GM19193 (cell line): ENCODE data around the gene KCTD16.

Experiments used
- POLR2A ChIP-seq: IDR thresholded peaks from 4 replicates; pipeline ENCODE4 v1.6.1; 2011; ENCODE audit not compliant: insufficient read depth, insufficient read length; ENCODE audit errors: extremely low read depth

The KCTD16 gene

GRCh38 chr5:144406442-144406841, 235.8 kb downstream of the KCTD16 start:
- TF ChIP-seq POLR2A, result no peak

GRCh38 chr5:144414202-144415029, 243.7 kb downstream of the KCTD16 start:
- TF ChIP-seq POLR2A, result no peak

DNA sequence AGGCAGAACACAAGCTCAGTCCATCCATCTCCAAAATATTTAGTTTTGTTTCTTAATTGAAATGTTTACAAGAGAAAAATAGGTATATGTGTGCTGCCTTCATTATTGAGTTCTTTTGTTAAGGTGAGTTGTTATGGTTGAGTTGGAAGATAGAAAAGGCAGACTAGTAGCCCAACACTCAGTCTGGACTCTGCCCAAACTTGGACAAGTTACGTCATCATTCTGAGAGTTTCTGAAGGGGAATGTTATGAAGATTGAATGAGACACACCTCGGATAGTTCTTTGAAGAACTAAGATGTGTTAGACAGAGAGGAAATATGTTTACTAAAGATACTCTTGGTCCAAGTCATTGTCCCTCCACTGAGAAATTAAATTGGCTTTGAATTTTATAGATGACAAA, 245.5 kb downstream of the KCTD16 start:
- no peak for TF ChIP-seq POLR2A

- TF ChIP-seq POLR2A, result no peak
Measured at GRCh38 chr5:144418719-144419118, 248.0 kb downstream of the KCTD16 start.

GRCh38 chr5:144421411-144421810, 250.7 kb downstream of the KCTD16 start:
- no peak for TF ChIP-seq POLR2A

DNA sequence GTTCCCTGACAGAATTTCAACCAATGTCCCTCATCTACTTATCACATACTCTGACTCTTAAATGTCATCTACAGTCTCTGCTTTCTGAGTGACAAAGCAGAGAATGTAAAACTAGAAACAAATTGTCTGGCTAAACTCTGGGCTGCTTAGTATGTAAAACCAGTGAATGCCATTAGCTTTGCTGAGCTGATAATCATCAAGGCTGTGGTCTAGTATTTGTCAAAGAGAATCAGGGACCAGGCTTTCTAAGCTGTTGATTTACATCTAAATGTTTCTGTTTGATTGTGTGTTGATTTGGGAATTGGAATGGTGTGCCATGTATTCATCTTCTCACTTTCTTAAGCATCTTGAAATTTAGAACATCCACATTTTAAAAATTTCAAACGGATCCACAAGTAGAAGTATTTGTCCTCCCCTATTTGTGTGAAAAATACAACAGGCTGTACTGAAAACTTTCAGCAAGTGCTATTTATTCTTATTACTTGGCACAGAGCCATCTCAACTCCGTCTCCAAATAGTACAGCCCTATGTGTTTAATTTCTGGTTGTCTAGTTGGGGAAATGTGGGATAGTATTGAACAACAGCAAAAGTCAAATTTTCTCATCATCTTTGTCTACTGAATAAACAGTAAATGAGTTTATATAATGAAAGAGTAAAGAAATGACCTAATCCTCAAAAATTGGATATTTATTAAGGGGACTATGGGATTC, 251.5 kb downstream of the KCTD16 start:
- TF ChIP-seq POLR2A, result no peak

GRCh38 chr5:144427866-144428265, 257.2 kb downstream of the KCTD16 start:
- no peak for TF ChIP-seq POLR2A

GRCh38 chr5:144428326-144428725, 257.7 kb downstream of the KCTD16 start:
- TF ChIP-seq POLR2A, result no peak

GRCh38 chr5:144429405-144429804, 258.7 kb downstream of the KCTD16 start:
- no peak for TF ChIP-seq POLR2A

DNA sequence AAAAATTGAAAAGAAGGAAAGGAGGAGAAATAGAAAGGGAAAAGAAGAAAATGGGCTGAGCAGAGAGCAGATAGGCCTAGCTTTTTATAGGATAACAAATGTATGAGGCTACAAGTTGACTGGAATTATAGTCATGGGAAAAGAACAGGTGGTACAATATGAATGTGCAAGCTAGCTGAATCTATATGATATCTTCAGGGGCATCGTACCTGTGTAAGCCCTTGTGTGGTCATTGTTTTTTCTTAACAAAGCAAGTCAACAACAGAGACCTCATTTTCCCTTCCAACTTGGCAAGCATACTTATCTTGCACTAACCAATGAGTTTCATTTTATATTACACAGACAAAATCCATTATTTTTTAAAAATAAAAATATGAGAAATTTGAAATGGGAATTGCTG, 259.2 kb downstream of the KCTD16 start:
- no peak for TF ChIP-seq POLR2A

- TF ChIP-seq POLR2A, result no peak
Measured at GRCh38 chr5:144433140-144433822, 262.6 kb downstream of the KCTD16 start.

DNA sequence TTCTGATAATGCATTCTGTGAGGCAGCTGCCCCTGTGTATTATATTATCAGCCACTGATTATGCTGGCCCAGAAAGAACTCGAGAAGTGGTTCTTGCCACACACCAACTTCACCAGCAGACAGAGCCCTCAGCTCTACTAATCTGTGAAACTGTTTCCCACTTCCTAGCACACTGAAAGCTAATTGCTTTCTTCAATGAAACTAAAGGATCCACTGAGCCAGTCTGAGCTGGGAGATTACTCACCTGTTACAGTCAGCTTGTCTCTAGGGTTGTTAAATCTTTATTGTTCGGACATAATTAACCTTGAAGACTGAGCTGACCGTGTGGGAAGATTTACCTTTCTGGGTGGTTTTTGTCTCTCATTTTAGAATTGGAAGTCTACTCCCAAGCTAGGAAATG, 263.2 kb downstream of the KCTD16 start:
- TF ChIP-seq POLR2A, result no peak

GRCh38 chr5:144436007-144436406, 265.3 kb downstream of the KCTD16 start:
- no peak for TF ChIP-seq POLR2A

GRCh38 chr5:144438237-144438636, 267.6 kb downstream of the KCTD16 start:
- no peak for TF ChIP-seq POLR2A

GRCh38 chr5:144448457-144448856, 277.8 kb downstream of the KCTD16 start:
- TF ChIP-seq POLR2A, result no peak
